Peyer's patch (tissue), 4 donors: ENCODE measurements around the gene MGMT. TPM values are rescaled to one million over a fixed set of nuclear protein-coding genes. Genes with fewer than 3 reads are reported as not detected.
A peak's percentile ranks its signal among the peaks of the same experiment; 100 is the strongest.

Experiments
- DNase-seq, 3 donors: peaks; one replicate each; pipeline ENCODE4 v3.0.0-alpha.2; 2017 to 2019
- H3K27ac ChIP-seq, 4 donors: fragments of 200-600 bp; sonication (generic); one replicate each; pipeline ENCODE4 v1.5.1; 2016 to 2019
- H3K27me3 ChIP-seq, 2 donors: fragments of 200-600 bp; sonication (generic); one replicate each; pipeline ENCODE4 v1.5.1; 2019
- H3K36me3 ChIP-seq, 3 donors: fragments of 200-600 bp; sonication (generic); one replicate each; pipeline ENCODE4 v1.5.1; 2016 to 2019
- H3K4me1 ChIP-seq, 4 donors: fragments of 200-600 bp; sonication (generic); one replicate each; pipeline ENCODE4 v1.5.1; 2016 to 2019
- H3K4me3 ChIP-seq, 4 donors: fragments of 200-600 bp; sonication (generic); 1 replicate in 3 of 4; 2 replicates in 1 of 4; pipeline ENCODE4 v1.5.1; 2016 to 2019; ENCODE audit warnings: mild to moderate bottlenecking in 1 of 4
- H3K9me3 ChIP-seq, 4 donors: fragments of 200-600 bp; sonication (generic); one replicate each; pipeline ENCODE4 v1.5.1; 2016 to 2019; ENCODE audit warnings: mild to moderate bottlenecking in 1 of 4
- CTCF ChIP-seq, 6 experiments: fragments of 450-650 bp in 4 of 6; fragments of 200-600 bp in 2 of 6; sonication (generic) in 1 of 6; IDR thresholded peaks; one replicate each; pipeline ENCODE4 v1.5.1; 2017 to 2019; ENCODE audit warnings: antibody characterized with exemption in 6 of 6, mild to moderate bottlenecking in 3 of 6, moderate library complexity in 1 of 6
- POLR2A ChIP-seq, 2 donors: fragments of 450-650 bp; IDR thresholded peaks; one replicate each; pipeline ENCODE4 v1.5.1; 2017; ENCODE audit warnings: antibody characterized with exemption in 2 of 2, mild to moderate bottlenecking in 2 of 2, moderate library complexity in 2 of 2
- total RNA-seq, 4 donors: library from RNA; depleted of rRNA; stranded (reverse); fragments of >200 nt; gene quantifications; one replicate each; pipeline ENCODE4 v1.1.0, GENCODE V29; 2016

Gene MGMT
- total RNA-seq, 4 donors from 2014 or later: 24.5 to 43.7 (median 35.3) TPM

GRCh38 chr10:129459762-129460539 lies 7.1 kb upstream of the MGMT start:
- TF ChIP-seq POLR2A (IDR thresholded peaks at IDR 0.05) (no peak), CTCF (IDR thresholded peaks at IDR 0.05) (no peak)

GRCh38 chr10:129462257-129462795 lies 4.7 kb upstream of the MGMT start:
- no peaks in the 10 kb centered on the region for H3K27me3 ChIP-seq
- no peak for TF ChIP-seq POLR2A (IDR thresholded peaks at IDR 0.05)
- no peak for TF ChIP-seq CTCF (IDR thresholded peaks at IDR 0.05)

More at GRCh38 chr10:129459762-129460539, 7.1 kb upstream of the MGMT start:
- Histone ChIP-seq H3K27me3 (no peaks in the 10 kb centered on the region), H3K9me3 (no peaks in the 10 kb centered on the region), H3K4me1 (no peaks in the 10 kb centered on the region), H3K27ac (no peak overlapping the region), H3K36me3 (no peaks in the 10 kb centered on the region), H3K4me3 (no peak overlapping the region)
- no peak for DNase-seq

GRCh38 chr10:129464251-129464650 lies 2.8 kb upstream of the MGMT start:
- H3K4me1 ChIP-seq: peaks cover 0 to 4% (median 2%) of the 10 kb centered on the region in 4 donors
- no peak overlapping the region for H3K27ac ChIP-seq
- TF ChIP-seq CTCF (IDR thresholded peaks at IDR 0.05) (no peak), POLR2A (IDR thresholded peaks at IDR 0.05) (no peak)
- H3K4me3 ChIP-seq: no peak overlapping the region
- H3K9me3 ChIP-seq: no peaks in the 10 kb centered on the region
- H3K27me3 ChIP-seq: no peaks in the 10 kb centered on the region
- no peaks in the 10 kb centered on the region for H3K36me3 ChIP-seq
- DNase-seq: no peak

More at GRCh38 chr10:129462257-129462795, 4.7 kb upstream of the MGMT start:
- Histone ChIP-seq H3K36me3 (no peaks in the 10 kb centered on the region), H3K9me3 (no peaks in the 10 kb centered on the region), H3K4me3 (no peak overlapping the region), H3K4me1 (peaks cover 0 to 4% (median 2%) of the 10 kb centered on the region in 4 donors), H3K27ac (no peak overlapping the region)
- DNase-seq: no peak

GRCh38 chr10:129465796-129466702 lies 992 bp upstream of the MGMT start:
- TF ChIP-seq CTCF (IDR thresholded peaks at IDR 0.05) (no peak), POLR2A (IDR thresholded peaks at IDR 0.05) (no peak)
- Histone ChIP-seq H3K4me1 (peaks cover 0 to 4% (median 2%) of the 10 kb centered on the region in 4 donors), H3K36me3 (no peaks in the 10 kb centered on the region), H3K27ac (peak overlapping the region; percentile 49 to 88 (median 75)), H3K4me3 (peak overlapping the region; percentile 70 to 85 (median 77)), H3K9me3 (no peaks in the 10 kb centered on the region), H3K27me3 (no peaks in the 10 kb centered on the region)
- no peak for DNase-seq

- peak in 2 of 3 donors; percentile 25 to 52 for DNase-seq
- peaks cover 0 to 4% (median 2%) of the 10 kb centered on the region in 4 donors for H3K4me1 ChIP-seq
- peak overlapping the region; percentile 77 to 88 (median 81) for H3K27ac ChIP-seq
- H3K36me3 ChIP-seq: no peaks in the 10 kb centered on the region
- TF ChIP-seq CTCF (IDR thresholded peaks at IDR 0.05): no peak
- no peak for TF ChIP-seq POLR2A (IDR thresholded peaks at IDR 0.05)
- H3K9me3 ChIP-seq: no peaks in the 10 kb centered on the region
- H3K4me3 ChIP-seq: peak overlapping the region; percentile 70 to 85 (median 77)
- H3K27me3 ChIP-seq: no peaks in the 10 kb centered on the region
Observed at GRCh38 chr10:129467359-129468064, 471 bp downstream of the MGMT start.
